ENCODE results near the gene MARVELD3. TPM values are rescaled to one million over a fixed set of nuclear protein-coding genes. Genes with fewer than 3 reads are reported as not detected.

The MARVELD3 gene
- polyA plus RNA-seq, 1 donor (not counting 4 experiments of a cell fraction or from before 2014, with no cell fraction given), result 11.6 TPM

GRCh38 chr16:71659471-71659870, 33.5 kb downstream of the MARVELD3 start:
- no peak overlapping the region for H3K4me2 ChIP-seq (ENCODE audit: control insufficient read depth, extremely low read depth, insufficient read depth, low read depth, low read length)
- TF ChIP-seq EZH2 (IDR thresholded peaks at IDR 0.05; ENCODE audit: low read length) (no peak), CTCF (optimal IDR thresholded peaks at IDR 0.05 in 1 of 3, IDR thresholded peaks at IDR 0.05 in 1 of 3, conservative IDR thresholded peaks at IDR 0.05 in 1 of 3; ENCODE audit: extremely low read depth in 1 of 3, insufficient read depth in 2 of 3, low read length in 3 of 3) (no peak)
- no peaks in the 10 kb centered on the region for H3K27me3 ChIP-seq (ENCODE audit: control insufficient read depth, extremely low read depth, insufficient read depth, low read length)
- H4K20me1 ChIP-seq (ENCODE audit: control insufficient read depth, extremely low read depth, insufficient read depth, low read length), result no peaks in the 10 kb centered on the region
- H3K9ac ChIP-seq (ENCODE audit: control insufficient read depth, extremely low read depth, insufficient read depth, low read length), result no peak overlapping the region
- dilution Hi-C loops (cut with MboI; ENCODE audit: extremely low pct_ligation_motif_present, low sequenced_read_pairs), result no loop called here
- FAIRE-seq, result no peak
- no peaks in the 10 kb centered on the region for H3K9me1 ChIP-seq (ENCODE audit: control insufficient read depth, extremely low read depth, insufficient read depth, low read length)
- no peak overlapping the region for H3K27ac ChIP-seq (ENCODE audit: control insufficient read depth, insufficient read depth, low read length)
- H3K4me1 ChIP-seq (ENCODE audit: control insufficient read depth, extremely low read depth, insufficient read depth, low read length), result no peaks in the 10 kb centered on the region
- no peaks in the 10 kb centered on the region for H3K79me2 ChIP-seq (ENCODE audit: control insufficient read depth, insufficient read depth, low read length)
- no peak for DNase-seq (ENCODE audit: low read depth, low spot score)
- H3K9me3 ChIP-seq (ENCODE audit: control insufficient read depth, low read depth, low read length), result no peaks in the 10 kb centered on the region
- H2AFZ ChIP-seq (ENCODE audit: control insufficient read depth, low read length), result no peak overlapping the region
- H3K4me3 ChIP-seq (ENCODE audit: control insufficient read depth in 2 of 3, extremely low read depth in 1 of 3, insufficient read depth in 2 of 3, low read depth in 1 of 3, low read length in 3 of 3), result no peak overlapping the region
- H3K36me3 ChIP-seq (ENCODE audit: control insufficient read depth in 2 of 2, extremely low read depth in 1 of 2, insufficient read depth in 2 of 2, low read length in 2 of 2), result peaks cover 10 to 16% of the 10 kb centered on the region in 2 experiments

GRCh38 chr16:71666264-71666663, 40.3 kb downstream of the MARVELD3 start:
- Histone ChIP-seq H3K79me2 (ENCODE audit: control insufficient read depth, insufficient read depth, low read length) (no peaks in the 10 kb centered on the region), H3K4me1 (ENCODE audit: control insufficient read depth, extremely low read depth, insufficient read depth, low read length) (no peaks in the 10 kb centered on the region), H4K20me1 (ENCODE audit: control insufficient read depth, extremely low read depth, insufficient read depth, low read length) (no peaks in the 10 kb centered on the region), H3K4me2 (ENCODE audit: control insufficient read depth, extremely low read depth, insufficient read depth, low read depth, low read length) (no peak overlapping the region), H3K9me1 (ENCODE audit: control insufficient read depth, extremely low read depth, insufficient read depth, low read length) (no peaks in the 10 kb centered on the region), H3K9me3 (ENCODE audit: control insufficient read depth, low read depth, low read length) (no peaks in the 10 kb centered on the region), H2AFZ (ENCODE audit: control insufficient read depth, low read length) (no peak overlapping the region), H3K27ac (ENCODE audit: control insufficient read depth, insufficient read depth, low read length) (no peak overlapping the region), H3K4me3 (ENCODE audit: control insufficient read depth in 2 of 3, extremely low read depth in 1 of 3, insufficient read depth in 2 of 3, low read depth in 1 of 3, low read length in 3 of 3) (no peak overlapping the region), H3K27me3 (ENCODE audit: control insufficient read depth, extremely low read depth, insufficient read depth, low read length) (no peaks in the 10 kb centered on the region), H3K9ac (ENCODE audit: control insufficient read depth, extremely low read depth, insufficient read depth, low read length) (no peak overlapping the region), H3K36me3 (ENCODE audit: control insufficient read depth in 2 of 2, extremely low read depth in 1 of 2, insufficient read depth in 2 of 2, low read length in 2 of 2) (peaks cover 20 to 24% of the 10 kb centered on the region in 2 experiments)
- no peak for FAIRE-seq
- DNase-seq (ENCODE audit: low read depth, low spot score), result no peak
- TF ChIP-seq CTCF (optimal IDR thresholded peaks at IDR 0.05 in 1 of 3, IDR thresholded peaks at IDR 0.05 in 1 of 3, conservative IDR thresholded peaks at IDR 0.05 in 1 of 3; ENCODE audit: extremely low read depth in 1 of 3, insufficient read depth in 2 of 3, low read length in 3 of 3) (no peak), EZH2 (IDR thresholded peaks at IDR 0.05; ENCODE audit: low read length) (no peak)
- dilution Hi-C loops (cut with MboI; ENCODE audit: extremely low pct_ligation_motif_present, low sequenced_read_pairs), result no loop called here
